Hepatocyte (in vitro differentiated cells): ENCODE measurements around the gene F12.

Experiments used
- CTCF ChIP-seq: fragments of 200-600 bp; sonication (generic); IDR thresholded peaks from 2 replicates; pipeline ENCODE4 v1.5.1; 2016; ENCODE audit warnings: antibody characterized with exemption, mild to moderate bottlenecking; ENCODE audit not compliant: poor library complexity
- EZH2 ChIP-seq: fragments of 200-600 bp; sonication (generic); IDR thresholded peaks from 2 replicates; pipeline ENCODE4 v1.6.1; 2016; ENCODE audit warnings: antibody characterized with exemption, mild to moderate bottlenecking, borderline replicate concordance
- EZH2phosphoT487 ChIP-seq: fragments of 200-600 bp; sonication (generic); IDR thresholded peaks from one replicate; pipeline ENCODE4 v1.6.1; 2018; ENCODE audit warnings: antibody characterized with exemption, mild to moderate bottlenecking, low read depth, moderate library complexity; ENCODE audit not compliant: unreplicated experiment, severe bottlenecking

- TF ChIP-seq EZH2, result no peak
- no peak for TF ChIP-seq CTCF
- TF ChIP-seq EZH2phosphoT487, result no peak
These were observed 37.1 kb upstream of the F12 start, which contains the start of gene PRR7 for GRCh38 chr5:177446200-177447065.
